Right lung (tissue), 5 donors: ENCODE results near the gene RPAP3. TPM values are rescaled to one million over a fixed set of nuclear protein-coding genes. Genes with fewer than 3 reads are reported as not detected.

Experiments used
- DNase-seq, 2 donors: peaks; one replicate each; pipeline ENCODE4 v3.0.0-alpha.2; 2013
- polyA plus RNA-seq, 5 donors: library from polyadenylated mRNA; unstranded; fragments of 120-200 nt; gene quantifications; one replicate each; pipeline versions ENCODE4 v1.2.1 to v1.2.3, GENCODE V29; 2013; ENCODE audit warnings: inconsistent platforms in 1 of 5, low replicate concordance in 1 of 5; ENCODE audit not compliant: insufficient read length in 5 of 5, insufficient read depth in 1 of 5

RPAP3 gene
- polyA plus RNA-seq, 5 donors, result 27.3 to 42.0 (median 37.0) TPM

DNA sequence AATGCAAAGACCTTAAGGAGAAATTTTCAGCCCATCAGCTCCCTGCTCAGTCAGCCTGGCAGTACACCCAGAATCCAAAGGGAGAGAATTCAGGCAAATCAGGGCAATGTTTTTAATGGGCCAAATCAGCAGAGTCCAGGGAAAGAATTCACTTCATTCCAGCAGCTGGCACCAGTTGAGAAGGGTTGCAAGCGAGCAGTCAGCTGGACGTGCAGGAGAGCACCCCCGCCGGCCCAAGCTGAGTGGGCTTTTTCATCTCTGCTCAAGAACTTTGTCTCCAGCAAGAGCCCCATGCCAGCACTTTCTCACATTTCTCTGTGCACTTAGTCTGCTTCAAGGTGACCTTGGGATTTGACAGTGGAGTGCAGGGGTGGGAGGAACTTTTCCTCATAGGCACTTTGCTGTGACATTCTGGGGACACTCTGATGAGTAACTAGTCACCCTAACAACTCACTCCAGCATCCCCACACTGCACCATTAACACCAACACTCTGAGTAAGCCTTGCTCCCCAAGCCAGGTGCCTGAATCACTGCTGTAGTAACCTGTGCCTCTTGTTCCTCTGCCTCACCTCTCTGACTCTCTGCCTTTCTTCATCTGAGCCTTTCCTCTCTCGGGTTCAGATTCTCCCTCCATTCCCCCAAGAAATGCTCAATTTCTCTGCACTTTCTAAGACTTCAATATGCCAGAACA lies 17.3 kb upstream of the RPAP3 start:
- DNase-seq, result no peak

- no peak for DNase-seq
Observed at GRCh38 chr12:47722136-47722834, 16.5 kb upstream of the RPAP3 start.

- no peak for DNase-seq
Observed at GRCh38 chr12:47721431-47721973, 15.7 kb upstream of the RPAP3 start.

DNA sequence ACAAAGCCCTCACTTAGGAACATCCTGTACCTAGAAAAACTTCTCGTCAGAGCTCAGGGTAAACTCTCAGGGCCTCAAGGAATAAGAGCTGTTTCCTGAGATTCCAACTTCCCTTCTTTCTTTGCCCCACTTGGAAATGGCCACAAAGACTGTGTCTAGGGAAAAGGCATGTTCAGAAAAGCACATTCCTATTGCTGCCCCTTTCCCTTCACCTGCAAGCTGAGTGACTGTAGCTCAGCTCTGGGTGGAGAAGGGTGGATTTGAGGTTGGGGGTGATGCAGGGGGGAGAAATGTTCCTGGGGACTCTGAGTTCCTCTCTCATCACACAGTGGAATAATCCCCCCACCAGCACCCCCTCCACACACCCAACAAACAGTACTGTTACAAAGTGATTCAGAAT lies 12.7 kb upstream of the RPAP3 start:
- DNase-seq, result no peak

DNA sequence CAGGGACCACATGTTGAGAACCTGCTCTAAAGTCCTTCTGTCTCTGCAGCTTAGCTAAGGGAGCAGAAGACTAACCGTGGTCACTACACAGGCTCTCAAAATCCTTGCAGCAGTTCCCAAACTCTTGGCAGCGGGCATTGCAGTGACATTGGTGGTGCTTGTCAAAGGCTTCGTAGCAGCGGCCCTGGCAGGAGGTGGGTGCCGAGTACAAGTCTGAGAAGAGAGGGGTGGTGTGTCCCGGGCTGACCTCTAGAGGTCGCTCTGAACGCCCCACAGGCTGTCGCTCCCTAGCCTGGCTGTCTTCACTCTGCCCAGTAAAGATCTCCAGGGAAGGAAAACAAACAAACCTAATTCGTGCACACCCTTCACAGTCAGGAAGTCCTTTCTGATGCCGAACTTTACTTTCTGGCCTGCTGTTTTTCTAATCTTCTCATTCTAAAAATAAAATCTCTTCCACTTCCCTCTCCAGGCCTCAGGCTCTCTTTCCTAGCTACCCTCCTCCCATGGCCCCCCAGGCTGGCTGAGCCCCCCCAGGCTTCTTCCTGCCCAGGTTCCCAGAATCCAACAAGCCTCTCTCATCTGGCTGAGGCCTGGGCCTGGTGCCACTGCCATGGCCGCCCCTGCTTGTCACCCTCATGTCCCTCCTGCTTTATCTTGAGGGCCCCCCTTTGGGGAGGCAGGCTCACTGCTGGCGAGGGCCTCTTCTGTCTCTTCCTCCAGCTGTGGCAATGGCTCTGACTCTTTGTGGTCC lies 11.8 kb upstream of the RPAP3 start:
- peak; percentile 75 to 79 for DNase-seq

- DNase-seq, result no peak
Observed at GRCh38 chr12:47717046-47717442, 11.2 kb upstream of the RPAP3 start.

GRCh38 chr12:47715877-47716548 lies 10.2 kb upstream of the RPAP3 start:
- no peak for DNase-seq

- peak; percentile 56 to 79 for DNase-seq
Observed at GRCh38 chr12:47715393-47715876, 9.6 kb upstream of the RPAP3 start.

- no peak for DNase-seq
Observed at GRCh38 chr12:47714826-47715386, 9.1 kb upstream of the RPAP3 start.

DNA sequence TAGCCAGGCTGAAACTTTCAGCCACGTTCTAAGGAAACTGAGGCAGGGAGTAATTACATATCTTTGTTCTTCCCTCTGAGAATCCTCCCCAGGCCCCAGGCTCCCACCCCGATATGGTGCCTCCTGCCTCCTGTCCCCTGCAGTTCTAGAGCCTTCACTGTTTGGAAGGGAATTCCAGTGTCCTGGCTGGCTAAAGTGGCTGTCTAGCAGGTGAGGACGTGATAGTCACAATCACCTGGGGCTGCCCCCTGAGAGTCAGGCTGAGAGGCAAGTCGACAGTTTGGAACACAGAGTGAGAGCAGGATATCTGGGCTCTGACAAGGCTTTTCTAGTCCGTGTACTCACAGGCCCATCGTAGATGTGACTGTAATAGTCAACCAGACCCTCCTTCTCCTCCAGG lies 6.3 kb upstream of the RPAP3 start:
- DNase-seq, result no peak

DNA sequence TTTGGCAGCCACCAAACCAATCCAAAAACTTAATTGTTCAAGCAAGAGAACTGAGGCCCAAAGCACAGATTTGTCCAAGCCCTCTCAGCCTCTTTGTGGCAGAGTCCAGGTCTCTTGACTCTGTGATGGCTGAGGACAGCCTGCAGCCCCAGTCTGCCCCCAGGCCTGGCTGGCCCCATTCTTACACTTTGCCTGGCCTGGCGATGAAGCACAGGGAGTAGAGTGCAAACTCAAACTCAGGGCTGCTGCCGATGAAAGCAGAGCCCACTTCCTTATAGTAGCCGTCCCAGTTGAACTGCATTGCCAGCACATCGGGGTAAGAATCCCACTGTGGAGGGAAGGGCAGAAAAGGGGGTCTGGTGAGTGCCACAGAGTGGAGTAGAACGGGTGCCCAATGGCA lies 5.6 kb upstream of the RPAP3 start:
- no peak for DNase-seq

DNA sequence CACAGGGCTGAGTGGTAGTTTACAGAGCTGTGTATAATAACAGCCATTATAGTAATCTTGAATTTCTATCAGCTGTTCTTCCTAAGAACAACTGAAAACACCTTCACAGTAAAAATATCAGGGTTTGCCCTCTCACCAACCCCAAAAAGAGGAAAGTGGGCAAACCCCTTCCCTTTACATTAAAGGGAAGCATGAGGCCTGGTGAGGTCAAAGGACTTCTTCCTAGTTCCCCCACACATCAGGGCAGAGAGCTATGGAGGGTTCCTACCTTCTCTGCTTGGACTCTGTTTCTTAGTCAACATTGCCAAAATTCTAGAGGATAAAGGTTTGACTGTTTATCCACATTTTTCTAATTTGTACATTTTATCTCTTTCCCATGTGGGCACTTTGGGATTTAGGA lies 4.4 kb upstream of the RPAP3 start:
- DNase-seq, result no peak

DNA sequence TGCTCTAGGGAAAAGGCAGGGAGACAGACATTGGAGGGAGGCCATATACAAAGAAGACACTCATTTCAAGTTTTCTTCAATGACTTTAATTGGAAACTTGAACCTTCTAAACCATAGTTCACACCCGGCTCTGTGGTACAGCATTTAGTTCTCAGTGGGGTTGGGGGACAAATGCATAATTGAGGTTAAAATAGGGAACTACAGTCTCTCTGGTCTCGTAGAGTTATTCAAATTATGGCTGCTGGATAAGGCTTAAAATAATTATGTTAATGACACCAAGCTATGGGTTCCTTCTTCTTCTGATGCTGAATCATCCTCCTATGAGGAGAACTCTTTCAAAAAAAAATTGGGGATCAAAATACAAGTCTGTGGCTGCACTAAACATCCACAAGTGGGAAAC lies 3.8 kb upstream of the RPAP3 start:
- no peak for DNase-seq

DNA sequence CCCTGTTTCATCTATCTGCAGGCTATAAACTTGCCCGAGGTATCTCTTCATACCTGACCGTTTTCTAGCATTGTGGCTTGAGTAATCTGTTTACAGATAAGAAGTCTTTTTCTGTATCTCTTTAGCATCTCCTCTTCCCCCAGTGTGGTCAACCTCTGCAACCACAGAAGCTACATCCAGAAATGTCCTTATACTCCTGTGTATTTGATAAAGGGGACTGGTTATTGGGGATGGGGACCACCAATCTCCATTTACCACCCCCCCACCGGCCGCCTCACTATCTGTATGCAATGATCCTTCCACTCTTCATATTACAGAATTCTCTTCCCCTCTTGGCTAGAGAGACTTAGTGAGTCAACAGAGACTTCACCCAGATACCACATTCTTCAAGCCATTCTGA lies 3.4 kb upstream of the RPAP3 start:
- no peak for DNase-seq

- no peak for DNase-seq
Observed at GRCh38 chr12:47707905-47708543, 2.2 kb upstream of the RPAP3 start.

GRCh38 chr12:47707355-47707754 lies 1.5 kb upstream of the RPAP3 start:
- no peak for DNase-seq

DNA sequence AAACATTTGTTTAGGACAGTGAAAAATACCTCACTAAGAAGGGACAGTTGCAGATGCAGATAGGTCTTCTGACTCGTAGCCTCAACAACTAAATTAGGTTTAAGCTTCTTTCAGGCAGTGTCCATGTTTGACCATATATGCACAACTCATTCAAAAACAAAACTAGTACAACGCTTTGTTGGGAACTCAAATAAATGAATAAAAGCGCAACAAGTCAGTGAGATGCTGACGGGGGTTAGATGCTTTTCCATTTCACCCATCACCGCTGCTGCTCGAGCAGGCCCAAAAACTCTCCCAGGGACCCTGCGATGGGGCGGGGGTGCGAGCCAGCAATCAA lies 633 bp downstream of the RPAP3 start:
- no peak for DNase-seq

DNA sequence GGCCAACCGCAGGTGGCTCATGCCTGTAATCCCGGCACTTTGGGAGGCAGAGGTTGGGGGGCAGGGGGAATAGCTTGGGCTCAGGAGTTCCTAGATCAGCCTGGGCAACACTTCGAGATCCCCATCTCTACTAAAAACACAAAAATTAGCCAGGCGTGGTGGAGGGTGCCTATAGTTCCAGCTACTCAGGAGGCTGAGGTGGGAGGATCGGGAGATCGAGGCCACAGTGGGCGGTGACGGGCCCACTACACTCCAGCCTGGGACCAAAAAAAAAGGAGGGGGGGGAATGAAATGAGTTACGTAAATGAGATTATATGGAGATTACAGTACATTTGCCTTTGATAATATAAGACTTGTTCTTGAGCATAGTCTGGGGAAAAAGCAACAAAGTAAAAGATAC lies 1.1 kb downstream of the RPAP3 start:
- no peak for DNase-seq

DNA sequence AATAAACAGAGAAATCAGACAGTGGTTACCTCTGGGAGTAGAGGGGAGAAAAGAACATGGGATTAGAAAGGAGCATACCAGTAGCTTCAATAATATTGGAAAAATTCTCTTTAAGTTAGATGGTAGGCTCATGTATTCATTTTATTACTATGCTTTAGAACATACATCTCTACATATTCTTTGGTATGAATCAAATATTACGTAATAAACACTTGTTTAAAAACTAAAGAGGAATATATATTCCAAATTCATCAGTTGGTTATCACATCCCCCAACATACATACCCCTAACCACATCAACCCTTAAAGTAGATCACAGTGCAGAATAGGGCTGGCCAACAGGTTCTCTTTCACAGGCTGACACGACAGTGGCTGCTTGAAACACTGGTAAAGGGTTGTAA lies 5.6 kb downstream of the RPAP3 start:
- no peak for DNase-seq

DNA sequence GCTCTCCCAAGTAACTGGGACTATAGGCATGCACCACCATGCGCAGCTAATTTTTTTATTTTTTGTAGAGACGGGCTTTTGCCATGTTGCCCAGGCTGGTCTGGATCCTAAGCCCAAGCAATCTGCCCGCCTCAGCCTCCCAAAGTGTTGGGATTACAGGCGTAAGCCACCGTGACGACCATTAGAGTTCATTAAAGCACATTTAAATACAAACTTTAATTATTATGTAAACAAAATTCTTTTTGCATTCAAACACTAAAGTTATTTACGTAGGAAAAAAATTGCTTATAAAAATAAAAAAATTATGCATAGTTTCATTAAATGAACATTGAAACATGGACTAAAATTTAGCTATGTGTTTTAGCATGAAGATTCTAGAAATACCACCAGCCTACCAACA lies 7.2 kb downstream of the RPAP3 start:
- no peak for DNase-seq

GRCh38 chr12:47698055-47698454 lies 7.8 kb downstream of the RPAP3 start:
- no peak for DNase-seq
